ENCODE results near the gene ERGIC3. TPM values are rescaled to one million over a fixed set of nuclear protein-coding genes. Genes with fewer than 3 reads are reported as not detected.

ERGIC3 gene
- total and polyA plus RNA-seq, 2 of the 13 experiments (the other 11 are each of a cell fraction or from before 2014, with no cell fraction given): 407 to 670 TPM

DNA sequence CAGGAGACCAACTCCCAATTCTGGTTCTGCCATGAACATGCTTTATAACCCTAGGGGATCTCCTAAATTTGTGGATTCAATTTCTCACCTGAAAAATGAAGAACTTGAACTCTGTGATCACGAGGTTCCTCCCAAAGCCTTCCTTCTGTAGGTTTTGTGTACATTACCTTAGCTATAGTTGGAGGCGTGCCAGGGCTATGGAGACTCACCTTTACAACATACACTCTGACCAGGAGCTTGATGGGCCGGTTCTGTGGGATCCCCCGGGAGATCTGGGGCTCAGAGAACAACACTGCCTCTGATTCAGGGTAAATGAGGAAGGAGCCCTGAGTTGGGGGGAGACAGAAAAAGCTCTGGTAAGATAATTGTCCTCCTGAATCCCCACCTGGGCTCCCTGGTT is 34.1 kb downstream of the ERGIC3 start (continued):
- TF ChIP-seq, protein P1, sequence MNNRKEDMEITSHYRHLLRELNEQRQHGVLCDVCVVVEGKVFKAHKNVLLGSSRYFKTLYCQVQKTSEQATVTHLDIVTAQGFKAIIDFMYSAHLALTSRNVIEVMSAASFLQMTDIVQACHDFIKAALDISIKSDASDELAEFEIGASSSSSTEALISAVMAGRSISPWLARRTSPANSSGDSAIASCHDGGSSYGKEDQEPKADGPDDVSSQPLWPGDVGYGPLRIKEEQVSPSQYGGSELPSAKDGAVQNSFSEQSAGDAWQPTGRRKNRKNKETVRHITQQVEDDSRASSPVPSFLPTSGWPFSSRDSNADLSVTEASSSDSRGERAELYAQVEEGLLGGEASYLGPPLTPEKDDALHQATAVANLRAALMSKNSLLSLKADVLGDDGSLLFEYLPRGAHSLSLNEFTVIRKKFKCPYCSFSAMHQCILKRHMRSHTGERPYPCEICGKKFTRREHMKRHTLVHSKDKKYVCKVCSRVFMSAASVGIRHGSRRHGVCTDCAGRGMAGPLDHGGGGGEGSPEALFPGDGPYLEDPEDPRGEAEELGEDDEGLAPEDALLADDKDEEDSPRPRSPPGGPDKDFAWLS (CRISPR knock-in tag; IDR thresholded peaks at IDR 0.05; ENCODE audit: borderline replicate concordance): no peak
- TF ChIP-seq ZBTB21 (CRISPR knock-in tag; IDR thresholded peaks at IDR 0.05) (no peak), ZSCAN12 (CRISPR knock-in tag; IDR thresholded peaks at IDR 0.05) (no peak), HOXD1 (CRISPR knock-in tag; IDR thresholded peaks at IDR 0.05) (no peak), ZNF564 (CRISPR knock-in tag; IDR thresholded peaks at IDR 0.05) (no peak), MED1 (CRISPR knock-in tag; IDR thresholded peaks at IDR 0.05) (no peak), KLF15 (CRISPR knock-in tag; IDR thresholded peaks at IDR 0.05; ENCODE audit: borderline replicate concordance) (no peak), CBX1 (IDR thresholded peaks at IDR 0.05; ENCODE audit: low read depth) (no peak), ZFY (CRISPR knock-in tag; IDR thresholded peaks at IDR 0.05) (no peak), ZNF781 (CRISPR knock-in tag; IDR thresholded peaks at IDR 0.05; ENCODE audit: borderline replicate concordance, not compliant biosample characterization) (no peak), NPAS2 (CRISPR knock-in tag; IDR thresholded peaks at IDR 0.05; ENCODE audit: borderline replicate concordance) (no peak), SMYD3 (CRISPR knock-in tag; IDR thresholded peaks at IDR 0.05) (no peak), ARNT2 (CRISPR knock-in tag; IDR thresholded peaks at IDR 0.05; ENCODE audit: low read depth) (no peak)
- TF ChIP-seq, protein P2, sequence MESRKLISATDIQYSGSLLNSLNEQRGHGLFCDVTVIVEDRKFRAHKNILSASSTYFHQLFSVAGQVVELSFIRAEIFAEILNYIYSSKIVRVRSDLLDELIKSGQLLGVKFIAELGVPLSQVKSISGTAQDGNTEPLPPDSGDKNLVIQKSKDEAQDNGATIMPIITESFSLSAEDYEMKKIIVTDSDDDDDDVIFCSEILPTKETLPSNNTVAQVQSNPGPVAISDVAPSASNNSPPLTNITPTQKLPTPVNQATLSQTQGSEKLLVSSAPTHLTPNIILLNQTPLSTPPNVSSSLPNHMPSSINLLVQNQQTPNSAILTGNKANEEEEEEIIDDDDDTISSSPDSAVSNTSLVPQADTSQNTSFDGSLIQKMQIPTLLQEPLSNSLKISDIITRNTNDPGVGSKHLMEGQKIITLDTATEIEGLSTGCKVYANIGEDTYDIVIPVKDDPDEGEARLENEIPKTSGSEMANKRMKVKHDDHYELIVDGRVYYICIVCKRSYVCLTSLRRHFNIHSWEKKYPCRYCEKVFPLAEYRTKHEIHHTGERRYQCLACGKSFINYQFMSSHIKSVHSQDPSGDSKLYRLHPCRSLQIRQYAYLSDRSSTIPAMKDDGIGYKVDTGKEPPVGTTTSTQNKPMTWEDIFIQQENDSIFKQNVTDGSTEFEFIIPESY (CRISPR knock-in tag; IDR thresholded peaks at IDR 0.05): no peak
- TF ChIP-seq, protein P3, sequence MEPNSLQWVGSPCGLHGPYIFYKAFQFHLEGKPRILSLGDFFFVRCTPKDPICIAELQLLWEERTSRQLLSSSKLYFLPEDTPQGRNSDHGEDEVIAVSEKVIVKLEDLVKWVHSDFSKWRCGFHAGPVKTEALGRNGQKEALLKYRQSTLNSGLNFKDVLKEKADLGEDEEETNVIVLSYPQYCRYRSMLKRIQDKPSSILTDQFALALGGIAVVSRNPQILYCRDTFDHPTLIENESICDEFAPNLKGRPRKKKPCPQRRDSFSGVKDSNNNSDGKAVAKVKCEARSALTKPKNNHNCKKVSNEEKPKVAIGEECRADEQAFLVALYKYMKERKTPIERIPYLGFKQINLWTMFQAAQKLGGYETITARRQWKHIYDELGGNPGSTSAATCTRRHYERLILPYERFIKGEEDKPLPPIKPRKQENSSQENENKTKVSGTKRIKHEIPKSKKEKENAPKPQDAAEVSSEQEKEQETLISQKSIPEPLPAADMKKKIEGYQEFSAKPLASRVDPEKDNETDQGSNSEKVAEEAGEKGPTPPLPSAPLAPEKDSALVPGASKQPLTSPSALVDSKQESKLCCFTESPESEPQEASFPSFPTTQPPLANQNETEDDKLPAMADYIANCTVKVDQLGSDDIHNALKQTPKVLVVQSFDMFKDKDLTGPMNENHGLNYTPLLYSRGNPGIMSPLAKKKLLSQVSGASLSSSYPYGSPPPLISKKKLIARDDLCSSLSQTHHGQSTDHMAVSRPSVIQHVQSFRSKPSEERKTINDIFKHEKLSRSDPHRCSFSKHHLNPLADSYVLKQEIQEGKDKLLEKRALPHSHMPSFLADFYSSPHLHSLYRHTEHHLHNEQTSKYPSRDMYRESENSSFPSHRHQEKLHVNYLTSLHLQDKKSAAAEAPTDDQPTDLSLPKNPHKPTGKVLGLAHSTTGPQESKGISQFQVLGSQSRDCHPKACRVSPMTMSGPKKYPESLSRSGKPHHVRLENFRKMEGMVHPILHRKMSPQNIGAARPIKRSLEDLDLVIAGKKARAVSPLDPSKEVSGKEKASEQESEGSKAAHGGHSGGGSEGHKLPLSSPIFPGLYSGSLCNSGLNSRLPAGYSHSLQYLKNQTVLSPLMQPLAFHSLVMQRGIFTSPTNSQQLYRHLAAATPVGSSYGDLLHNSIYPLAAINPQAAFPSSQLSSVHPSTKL (CRISPR knock-in tag; IDR thresholded peaks at IDR 0.05): 0 out of 2 replicates have a peak, but pooled peaks have one; percentile 21
- TF ChIP-seq, protein P4, sequence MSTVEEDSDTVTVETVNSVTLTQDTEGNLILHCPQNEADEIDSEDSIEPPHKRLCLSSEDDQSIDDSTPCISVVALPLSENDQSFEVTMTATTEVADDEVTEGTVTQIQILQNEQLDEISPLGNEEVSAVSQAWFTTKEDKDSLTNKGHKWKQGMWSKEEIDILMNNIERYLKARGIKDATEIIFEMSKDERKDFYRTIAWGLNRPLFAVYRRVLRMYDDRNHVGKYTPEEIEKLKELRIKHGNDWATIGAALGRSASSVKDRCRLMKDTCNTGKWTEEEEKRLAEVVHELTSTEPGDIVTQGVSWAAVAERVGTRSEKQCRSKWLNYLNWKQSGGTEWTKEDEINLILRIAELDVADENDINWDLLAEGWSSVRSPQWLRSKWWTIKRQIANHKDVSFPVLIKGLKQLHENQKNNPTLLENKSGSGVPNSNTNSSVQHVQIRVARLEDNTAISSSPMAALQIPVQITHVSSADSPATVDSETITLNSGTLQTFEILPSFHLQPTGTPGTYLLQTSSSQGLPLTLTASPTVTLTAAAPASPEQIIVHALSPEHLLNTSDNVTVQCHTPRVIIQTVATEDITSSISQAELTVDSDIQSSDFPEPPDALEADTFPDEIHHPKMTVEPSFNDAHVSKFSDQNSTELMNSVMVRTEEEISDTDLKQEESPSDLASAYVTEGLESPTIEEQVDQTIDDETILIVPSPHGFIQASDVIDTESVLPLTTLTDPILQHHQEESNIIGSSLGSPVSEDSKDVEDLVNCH (CRISPR knock-in tag; IDR thresholded peaks at IDR 0.05): no peak
- TF ChIP-seq, protein P5, sequence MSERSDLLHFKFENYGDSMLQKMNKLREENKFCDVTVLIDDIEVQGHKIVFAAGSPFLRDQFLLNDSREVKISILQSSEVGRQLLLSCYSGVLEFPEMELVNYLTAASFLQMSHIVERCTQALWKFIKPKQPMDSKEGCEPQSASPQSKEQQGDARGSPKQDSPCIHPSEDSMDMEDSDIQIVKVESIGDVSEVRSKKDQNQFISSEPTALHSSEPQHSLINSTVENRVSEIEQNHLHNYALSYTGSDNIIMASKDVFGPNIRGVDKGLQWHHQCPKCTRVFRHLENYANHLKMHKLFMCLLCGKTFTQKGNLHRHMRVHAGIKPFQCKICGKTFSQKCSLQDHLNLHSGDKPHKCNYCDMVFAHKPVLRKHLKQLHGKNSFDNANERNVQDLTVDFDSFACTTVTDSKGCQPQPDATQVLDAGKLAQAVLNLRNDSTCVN (CRISPR knock-in tag; IDR thresholded peaks at IDR 0.05; ENCODE audit: borderline replicate concordance): no peak
